ENCODE results near the gene COL6A3. TPM values are rescaled to one million over a fixed set of nuclear protein-coding genes. Genes with fewer than 3 reads are reported as not detected.

The COL6A3 gene
- total RNA-seq, 1 donor = 1,478 TPM

- TF ChIP-seq CTCF (IDR thresholded peaks at IDR 0.05; ENCODE audit: insufficient read depth, low read length) = no peak
- DNase-seq (ENCODE audit: low read depth) = no peak
- no peak overlapping the region for H3K4me3 ChIP-seq (ENCODE audit: low read depth, low read length)
Observed at GRCh38 chr2:237422309-237422708, 8.3 kb upstream of the COL6A3 start.

DNA sequence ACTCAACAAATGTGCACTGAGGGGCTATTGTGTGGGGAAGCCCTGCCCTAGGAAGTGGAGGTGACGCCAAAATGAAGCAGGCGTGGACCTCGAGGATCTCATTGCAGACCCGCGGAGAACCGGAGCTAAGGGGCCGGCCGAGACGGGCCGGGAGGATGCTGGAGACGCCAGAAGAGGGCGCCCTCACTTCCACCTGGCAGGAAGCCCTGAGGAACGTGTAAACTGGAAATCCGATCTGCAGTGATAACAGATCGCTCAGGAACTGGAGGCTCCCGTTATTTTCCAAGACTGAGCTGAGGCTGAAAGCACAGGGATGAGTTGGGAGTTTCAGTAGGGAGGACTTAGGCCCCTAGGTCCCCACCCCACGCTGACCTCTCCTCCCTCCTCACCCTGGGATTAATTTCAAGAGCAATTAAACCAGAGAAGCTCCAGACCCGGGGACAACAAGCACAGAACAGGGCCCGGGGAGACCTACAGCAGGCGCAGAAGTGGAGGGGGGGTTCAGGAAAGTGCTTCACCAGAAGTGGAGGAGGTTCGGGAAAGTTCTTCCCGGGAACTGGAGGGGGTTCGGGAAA is 7.7 kb upstream of the COL6A3 start:
- peak; percentile 87 for TF ChIP-seq CTCF (IDR thresholded peaks at IDR 0.05; ENCODE audit: insufficient read depth, low read length)
- no peak overlapping the region for H3K4me3 ChIP-seq (ENCODE audit: low read depth, low read length)
- peak; percentile 90 for DNase-seq (ENCODE audit: low read depth)

DNA sequence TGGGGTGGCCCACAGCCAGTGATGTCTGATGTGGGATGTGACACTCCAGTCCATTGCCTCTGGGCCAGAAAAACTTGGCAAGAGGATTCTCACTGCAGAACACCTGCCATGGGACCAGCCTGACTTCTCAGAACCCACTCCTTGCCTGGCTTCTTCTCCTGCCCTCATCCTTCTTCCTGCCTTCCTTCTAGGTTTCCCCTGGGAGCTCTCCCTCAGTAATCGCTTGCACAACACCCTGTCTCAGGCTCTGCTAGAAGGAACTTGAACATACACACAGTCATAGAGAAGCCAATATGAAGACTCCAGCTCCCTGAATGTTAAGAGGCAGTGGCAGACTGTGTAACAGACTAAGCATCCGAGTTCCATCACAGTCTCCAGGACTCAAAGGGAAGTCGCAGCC is 4.3 kb upstream of the COL6A3 start:
- TF ChIP-seq CTCF (IDR thresholded peaks at IDR 0.05; ENCODE audit: insufficient read depth, low read length) = no peak
- peak; percentile 53 for DNase-seq (ENCODE audit: low read depth)
- no peak overlapping the region for H3K4me3 ChIP-seq (ENCODE audit: low read depth, low read length)

GRCh38 chr2:237412988-237413776 is 782 bp downstream of the COL6A3 start:
- TF ChIP-seq CTCF (IDR thresholded peaks at IDR 0.05; ENCODE audit: insufficient read depth, low read length) = no peak
- peak overlapping the region; percentile 96 for H3K4me3 ChIP-seq (ENCODE audit: low read depth, low read length)
- DNase-seq (ENCODE audit: low read depth) = peak; percentile 53

DNA sequence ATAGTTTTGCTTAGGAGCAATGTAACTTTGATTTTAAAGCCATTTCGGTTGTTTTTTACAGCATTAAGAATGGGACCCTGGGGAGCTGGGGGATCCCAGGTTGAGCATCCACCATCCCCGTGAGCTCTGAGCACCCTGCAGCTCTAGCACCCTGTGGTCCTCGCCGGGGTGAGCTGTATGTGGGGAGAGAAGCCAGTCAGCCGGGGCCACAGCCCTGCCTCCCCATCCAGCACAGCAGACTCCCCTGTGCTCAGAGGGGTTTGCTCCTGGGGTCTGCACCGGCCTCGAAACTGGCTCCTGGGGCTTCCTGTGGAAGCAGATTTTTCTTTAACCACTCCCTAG is 1.3 kb downstream of the COL6A3 start:
- no peak for DNase-seq (ENCODE audit: low read depth)
- H3K4me3 ChIP-seq (ENCODE audit: low read depth, low read length) = peak overlapping the region; percentile 96
- no peak for TF ChIP-seq CTCF (IDR thresholded peaks at IDR 0.05; ENCODE audit: insufficient read depth, low read length)

DNA sequence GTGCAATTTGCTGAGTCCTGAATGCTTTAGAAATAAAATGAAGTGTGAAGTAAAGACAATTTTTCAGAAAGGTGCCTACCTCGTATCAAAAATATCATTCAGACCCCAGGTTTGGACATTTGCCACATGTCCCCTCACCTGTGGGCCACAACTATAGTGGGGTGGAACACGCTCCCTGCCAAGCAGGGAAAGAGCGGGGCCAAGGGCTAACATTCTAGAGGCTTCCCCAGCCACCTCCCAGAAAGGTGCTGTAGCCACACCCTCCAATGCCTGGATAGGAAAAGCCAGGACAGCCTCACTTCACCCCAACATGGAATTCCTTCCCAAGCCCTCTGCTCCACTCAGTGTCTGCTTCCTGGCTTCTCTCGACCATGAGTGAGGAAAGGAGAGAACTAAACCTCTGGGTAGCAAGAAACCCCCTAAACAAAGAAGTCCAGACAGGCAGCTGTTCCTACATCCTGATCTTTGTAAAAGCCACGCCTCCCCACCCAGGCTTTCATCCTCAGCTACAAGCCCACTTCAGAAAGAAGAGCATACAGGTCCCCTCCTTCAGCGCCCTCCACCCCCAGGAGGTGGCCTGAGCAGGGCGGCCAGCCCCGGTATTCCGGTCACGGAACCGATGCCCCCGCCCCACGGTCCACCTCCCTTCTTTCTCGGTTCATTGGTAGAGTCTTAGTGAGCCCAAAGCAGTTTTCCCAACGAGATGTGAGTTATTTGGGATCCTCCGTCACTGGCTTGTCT is 2.1 kb downstream of the COL6A3 start:
- peak overlapping the region; percentile 96 for H3K4me3 ChIP-seq (ENCODE audit: low read depth, low read length)
- DNase-seq (ENCODE audit: low read depth) = peak; percentile 67
- TF ChIP-seq CTCF (IDR thresholded peaks at IDR 0.05; ENCODE audit: insufficient read depth, low read length) = no peak

Measured in fibroblast of the aortic adventitia (primary cell).